Stomach (tissue), 4 donors: Measurements from ENCODE around the gene SEMA3A.

ENCODE experiments used
- EP300 ChIP-seq: sonication (generic); formaldehyde crosslinking; IDR thresholded peaks from one replicate; pipeline ENCODE4 v1.6.1; 2017; ENCODE audit warnings: antibody characterized with exemption
- POLR2A ChIP-seq, 4 donors: fragments of 450-650 bp; IDR thresholded peaks; one replicate each; pipeline ENCODE4 v1.6.1; 2016; ENCODE audit warnings: antibody characterized with exemption in 4 of 4, control low read depth in 2 of 4, mild to moderate bottlenecking in 1 of 4, moderate library complexity in 1 of 4
- POLR2AphosphoS5 ChIP-seq, 3 donors: sonication (generic); formaldehyde crosslinking; IDR thresholded peaks; one replicate each; pipeline ENCODE4 v1.6.1; 2016; ENCODE audit warnings: antibody characterized with exemption in 3 of 3
- TF ChIP-seq, protein P1 (sequence below), 7 experiments: fragments of 450-650 bp in 4 of 7; fragments of 200-600 bp in 3 of 7; sonication (generic) in 3 of 7; IDR thresholded peaks; one replicate each; pipeline ENCODE4 v1.5.1; 2016 to 2019; ENCODE audit warnings: antibody characterized with exemption in 7 of 7, control low read depth in 2 of 7, mild to moderate bottlenecking in 1 of 7

DNA sequence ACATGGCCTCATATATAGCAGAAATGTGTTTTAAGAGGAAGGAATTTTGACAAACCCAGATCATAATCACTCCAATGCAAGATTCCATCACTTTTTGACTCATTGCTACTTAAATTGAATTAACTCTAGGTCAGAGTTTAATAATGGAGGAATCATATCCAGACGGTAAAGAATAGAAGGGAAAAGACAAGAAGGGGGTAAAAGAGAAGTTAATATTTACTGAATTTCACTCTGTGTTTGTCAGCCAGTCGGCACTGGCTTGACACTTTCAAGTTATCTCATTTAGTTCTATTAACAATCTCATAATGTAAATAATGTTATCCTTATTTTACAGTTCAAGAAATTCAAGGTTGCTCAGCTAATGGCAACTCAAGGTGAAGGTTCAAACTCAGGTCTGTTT lies 147.5 kb downstream of the SEMA3A start:
- TF ChIP-seq, protein P1, sequence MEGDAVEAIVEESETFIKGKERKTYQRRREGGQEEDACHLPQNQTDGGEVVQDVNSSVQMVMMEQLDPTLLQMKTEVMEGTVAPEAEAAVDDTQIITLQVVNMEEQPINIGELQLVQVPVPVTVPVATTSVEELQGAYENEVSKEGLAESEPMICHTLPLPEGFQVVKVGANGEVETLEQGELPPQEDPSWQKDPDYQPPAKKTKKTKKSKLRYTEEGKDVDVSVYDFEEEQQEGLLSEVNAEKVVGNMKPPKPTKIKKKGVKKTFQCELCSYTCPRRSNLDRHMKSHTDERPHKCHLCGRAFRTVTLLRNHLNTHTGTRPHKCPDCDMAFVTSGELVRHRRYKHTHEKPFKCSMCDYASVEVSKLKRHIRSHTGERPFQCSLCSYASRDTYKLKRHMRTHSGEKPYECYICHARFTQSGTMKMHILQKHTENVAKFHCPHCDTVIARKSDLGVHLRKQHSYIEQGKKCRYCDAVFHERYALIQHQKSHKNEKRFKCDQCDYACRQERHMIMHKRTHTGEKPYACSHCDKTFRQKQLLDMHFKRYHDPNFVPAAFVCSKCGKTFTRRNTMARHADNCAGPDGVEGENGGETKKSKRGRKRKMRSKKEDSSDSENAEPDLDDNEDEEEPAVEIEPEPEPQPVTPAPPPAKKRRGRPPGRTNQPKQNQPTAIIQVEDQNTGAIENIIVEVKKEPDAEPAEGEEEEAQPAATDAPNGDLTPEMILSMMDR (IDR thresholded peaks at IDR 0.05): no peak
- TF ChIP-seq POLR2A (IDR thresholded peaks at IDR 0.05): no peak
- no peak for TF ChIP-seq POLR2AphosphoS5 (IDR thresholded peaks at IDR 0.05)
- TF ChIP-seq EP300: no peak
